T-cell (primary cell): Measurements from ENCODE around the gene ABCA9. TPM values are rescaled to one million over a fixed set of nuclear protein-coding genes. Genes with fewer than 3 reads are reported as not detected.
"Not testable (repeated sequence)": the region's sequence is repeated elsewhere in the genome, so short reads cannot be mapped to it uniquely, and the experiment has no call there.

Experiments
- ATAC-seq, 4 experiments: fragments of 200-7000 bp in 3 of 4; fragments of 150-1000 bp in 1 of 4; cut with Tn5 transposase; replicated peaks in 1 of 4; 1 replicate in 3 of 4; 2 replicates in 1 of 4; pipeline ENCODE4 v1.10.0; 2021; ENCODE audit warnings: moderate library complexity in 3 of 4, mild to moderate bottlenecking in 2 of 4, moderate number of reproducible peaks in 1 of 4
- CTCF ChIA-PET, 2 donors: fragments of 300-600 bp; sonication (Branson Sonifier 250); formaldehyde crosslinking; loops; one replicate each; lab custom pipeline; 2022; ENCODE audit warnings: antibody characterized with exemption in 2 of 2; lab: Charles Lee
- POLR2A ChIA-PET, 2 donors: fragments of 300-600 bp; sonication (Branson Sonifier 250); formaldehyde crosslinking; loops; one replicate each; lab custom pipeline; 2022; ENCODE audit warnings: antibody characterized with exemption in 2 of 2; lab: Charles Lee
- DNase-seq, 35 experiments: peaks; one replicate each; pipeline versions ENCODE4 v3.0.0 to v3.0.0-alpha.2; 2013 to 2023
- H3K27ac ChIP-seq: one replicate; pipeline ENCODE4 v1.5.1; 2013; ENCODE audit warnings: low read length
- H3K27me3 ChIP-seq, 2 experiments: replicated peaks in 1 of 2; 1 replicate in 1 of 2; 2 replicates in 1 of 2; pipeline versions ENCODE4 v1.6.1 to v1.7.0; 2013; ENCODE audit warnings: low read length in 1 of 2, mixed read lengths in 1 of 2; ENCODE audit not compliant: control insufficient read depth in 2 of 2, insufficient read depth in 2 of 2; ENCODE audit errors: extremely low read depth in 1 of 2
- H3K36me3 ChIP-seq, 2 donors: 1 replicate in 1 of 2; 2 replicates in 1 of 2; pipeline versions ENCODE4 v1.6.1 to v1.7.0; 2013; ENCODE audit warnings: low read length in 1 of 2; ENCODE audit not compliant: control insufficient read depth in 2 of 2, insufficient read depth in 1 of 2; ENCODE audit errors: extremely low read depth in 1 of 2
- H3K4me1 ChIP-seq, 2 experiments: 1 replicate in 1 of 2; 2 replicates in 1 of 2; pipeline versions ENCODE4 v1.6.1 to v1.7.0; 2013; ENCODE audit warnings: low read length in 2 of 2, mixed read lengths in 1 of 2; ENCODE audit not compliant: insufficient read depth in 2 of 2, control insufficient read depth in 1 of 2; ENCODE audit errors: extremely low read depth in 1 of 2
- H3K4me3 ChIP-seq, 2 donors: 1 replicate in 1 of 2; 2 replicates in 1 of 2; pipeline versions ENCODE4 v1.5.1 to v1.7.0; 2013; ENCODE audit warnings: mild to moderate bottlenecking in 2 of 2, low read length in 1 of 2, moderate library complexity in 1 of 2; ENCODE audit not compliant: control insufficient read depth in 1 of 2; ENCODE audit errors: extremely low read depth in 1 of 2
- H3K9me3 ChIP-seq: 2 replicates; pipeline ENCODE4 v1.7.0; 2013
- H3K27ac Mint-ChIP-seq, 2 donors: one replicate each; pipeline ENCODE4 v1.8.0; 2020 to 2021; ENCODE audit warnings: mild to moderate bottlenecking in 2 of 2, mixed read lengths in 2 of 2
- H3K27me3 Mint-ChIP-seq, 2 donors: one replicate each; pipeline ENCODE4 v1.8.0; 2021 to 2022; ENCODE audit warnings: mixed read lengths in 2 of 2
- H3K36me3 Mint-ChIP-seq: one replicate; pipeline ENCODE4 v1.8.0; 2021; ENCODE audit warnings: mixed read lengths
- H3K4me1 Mint-ChIP-seq, 3 donors: one replicate each; pipeline ENCODE4 v1.8.0; 2020 to 2022; ENCODE audit warnings: mixed read lengths in 3 of 3, mild to moderate bottlenecking in 1 of 3
- H3K4me3 Mint-ChIP-seq, 3 donors: one replicate each; pipeline ENCODE4 v1.8.0; 2020 to 2022; ENCODE audit warnings: mild to moderate bottlenecking in 3 of 3, mixed read lengths in 3 of 3, moderate library complexity in 3 of 3
- H3K9me3 Mint-ChIP-seq, 3 donors: one replicate each; pipeline ENCODE4 v1.8.0; 2020 to 2022; ENCODE audit warnings: mixed read lengths in 3 of 3
- WGBS: methylation state at CpG from one replicate; pipeline ENCODE4 v1.1.5; 2013; ENCODE audit warnings: missing lambda C conversion rate; ENCODE audit not compliant: insufficient coverage; 5-methylcytosine and 5-hydroxymethylcytosine counted together
- total RNA-seq, 35 experiments: library from RNA in 6 of 35; stranded (reverse) in 6 of 35; fragments of 120-200 nt in 1 of 35; gene quantifications; one replicate each; pipeline versions ENCODE4 v1.2.1 to v1.2.4 and lab custom pipeline; 2013 to 2026

Gene ABCA9
- total RNA-seq, 5 donors from 2014 or later (not counting 1 experiment from before 2014, with no cell fraction given) = 0.05 to 0.06 (median 0.06) TPM; not detected in 2

DNA sequence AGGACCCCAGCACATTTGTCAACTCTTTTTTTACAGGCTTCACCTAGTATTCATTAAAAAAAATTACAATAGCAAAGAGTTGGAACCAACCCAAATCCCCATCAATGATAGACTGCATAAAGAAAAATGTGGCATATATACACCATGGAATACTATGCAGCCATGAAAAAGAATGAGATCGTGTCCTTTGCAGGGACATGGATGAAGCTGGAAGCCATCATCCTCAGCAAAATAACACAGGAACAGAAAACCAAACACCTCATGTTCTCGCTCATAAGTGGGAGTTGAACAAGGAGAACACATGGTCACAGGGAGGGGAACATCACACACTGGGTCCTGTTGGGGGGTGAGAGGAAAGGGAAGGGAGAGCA lies 116.9 kb downstream of the ABCA9 start:
- no CpG with 5 or more reads among the region's 2 CpGs for WGBS
- ATAC-seq, H3K4me1 Mint-ChIP-seq, H3K9me3 ChIP-seq, POLR2A ChIA-PET, H3K27ac Mint-ChIP-seq, H3K9me3 Mint-ChIP-seq, H3K27me3 ChIP-seq, H3K27me3 Mint-ChIP-seq, H3K4me3 ChIP-seq, H3K36me3 ChIP-seq, DNase-seq, H3K36me3 Mint-ChIP-seq, H3K4me3 Mint-ChIP-seq, H3K4me1 ChIP-seq, H3K27ac ChIP-seq: not testable (repeated sequence)
- CTCF ChIA-PET = interaction anchor here in 1 of 2 donors (0.5 kb wide), 1 partner anchor 579 kb away, joined by 4 read pairs; no protein-coding TSS in a partner anchor

- ChIA-PET CTCF (interaction anchor here in 1 of 2 donors (0.5 kb wide), 1 partner anchor 580 kb away, joined by 4 read pairs; no protein-coding TSS in a partner anchor), POLR2A (no interaction called here)
- no peaks in the 10 kb centered on the region for H3K36me3 Mint-ChIP-seq
These were observed 117.5 kb downstream of the ABCA9 start for GRCh38 chr17:68943123-68943811.

DNA sequence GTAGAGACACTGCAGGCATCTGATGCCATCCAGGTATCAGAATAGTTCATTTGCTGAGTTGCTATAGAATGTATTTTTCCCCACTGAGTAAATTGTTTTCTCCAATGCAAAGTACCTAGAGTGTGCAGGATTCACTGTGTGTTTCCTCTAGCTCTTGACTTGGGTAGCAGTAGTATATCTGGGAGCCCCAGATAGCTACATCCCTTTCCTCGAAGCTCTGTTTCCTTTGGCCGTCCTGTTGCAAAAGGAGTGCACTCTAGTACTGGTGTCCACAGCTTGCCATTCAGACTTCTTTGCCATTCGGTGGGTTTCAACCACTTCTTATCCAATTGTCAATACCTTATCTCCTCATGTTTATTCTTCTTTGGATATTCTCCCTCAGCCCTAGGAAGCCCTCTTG lies 118.3 kb downstream of the ABCA9 start:
- H3K4me1 ChIP-seq = peaks cover 0 to 2% of the 10 kb centered on the region in 2 experiments
- Mint-ChIP-seq H3K36me3 (no peaks in the 10 kb centered on the region), H3K4me3 (no peak overlapping the region), H3K27me3 (no peaks in the 10 kb centered on the region), H3K4me1 (no peaks in the 10 kb centered on the region), H3K27ac (no peak overlapping the region), H3K9me3 (peaks cover 0 to 3% (median 0%) of the 10 kb centered on the region in 3 donors)
- H3K27ac ChIP-seq = no peak overlapping the region
- 71% methylated on average over 3 of the region's 3 CpGs for WGBS
- no peak for DNase-seq
- ChIA-PET CTCF (no interaction called here), POLR2A (no interaction called here)
- no peak for ATAC-seq
- no peaks in the 10 kb centered on the region for H3K27me3 ChIP-seq
- no peaks in the 10 kb centered on the region for H3K9me3 ChIP-seq
- H3K4me3 ChIP-seq = no peak overlapping the region
- H3K36me3 ChIP-seq = no peaks in the 10 kb centered on the region

More at GRCh38 chr17:68943123-68943811, 117.5 kb downstream of the ABCA9 start:
- ATAC-seq = no peak
- no peak overlapping the region for H3K27ac Mint-ChIP-seq
- H3K4me3 Mint-ChIP-seq = no peak overlapping the region
- Histone ChIP-seq H3K27ac (no peak overlapping the region), H3K4me3 (no peak overlapping the region), H3K36me3 (no peaks in the 10 kb centered on the region), H3K4me1 (peaks cover 0 to 2% of the 10 kb centered on the region in 2 experiments), H3K27me3 (no peaks in the 10 kb centered on the region), H3K9me3 (no peaks in the 10 kb centered on the region)
- H3K27me3 Mint-ChIP-seq = no peaks in the 10 kb centered on the region
- peaks cover 0 to 3% (median 0%) of the 10 kb centered on the region in 3 donors for H3K9me3 Mint-ChIP-seq
- no CpG with 5 or more reads among the region's 4 CpGs for WGBS
- DNase-seq = no peak
- no peaks in the 10 kb centered on the region for H3K4me1 Mint-ChIP-seq

DNA sequence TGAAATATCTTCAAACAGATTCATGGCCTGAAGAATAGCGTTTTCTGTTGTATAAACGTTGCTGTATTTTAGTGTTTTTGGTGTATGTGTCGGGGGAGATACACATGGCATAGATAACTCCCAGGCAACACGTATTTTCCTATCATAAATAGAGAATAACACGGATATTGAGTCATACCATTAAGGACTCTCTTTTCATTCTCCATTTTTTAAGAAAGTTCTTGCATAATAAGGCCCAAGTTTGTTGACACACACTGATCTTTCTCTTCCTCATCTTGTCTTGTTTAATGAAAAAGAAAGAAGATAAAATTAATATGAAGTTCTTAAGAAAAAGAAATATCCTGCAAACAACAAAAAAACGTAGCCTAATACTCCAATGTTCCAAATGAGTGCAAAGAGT lies 119.0 kb downstream of the ABCA9 start:
- no peaks in the 10 kb centered on the region for H3K36me3 Mint-ChIP-seq
- H3K36me3 ChIP-seq = no peaks in the 10 kb centered on the region
- no peaks in the 10 kb centered on the region for H3K9me3 ChIP-seq
- H3K4me1 Mint-ChIP-seq = no peaks in the 10 kb centered on the region
- 80% methylated on average over 1 of the region's 6 CpGs for WGBS
- H3K4me3 ChIP-seq = no peak overlapping the region
- no peaks in the 10 kb centered on the region for H3K27me3 Mint-ChIP-seq
- peaks cover 0 to 3% (median 0%) of the 10 kb centered on the region in 3 donors for H3K9me3 Mint-ChIP-seq
- H3K4me3 Mint-ChIP-seq = no peak overlapping the region
- DNase-seq = no peak
- H3K27ac Mint-ChIP-seq = no peak overlapping the region
- no peak for ATAC-seq
- H3K27ac ChIP-seq = no peak overlapping the region
- peaks cover 0 to 2% of the 10 kb centered on the region in 2 experiments for H3K4me1 ChIP-seq
- CTCF ChIA-PET = no interaction called here
- POLR2A ChIA-PET = no interaction called here
- no peaks in the 10 kb centered on the region for H3K27me3 ChIP-seq

DNA sequence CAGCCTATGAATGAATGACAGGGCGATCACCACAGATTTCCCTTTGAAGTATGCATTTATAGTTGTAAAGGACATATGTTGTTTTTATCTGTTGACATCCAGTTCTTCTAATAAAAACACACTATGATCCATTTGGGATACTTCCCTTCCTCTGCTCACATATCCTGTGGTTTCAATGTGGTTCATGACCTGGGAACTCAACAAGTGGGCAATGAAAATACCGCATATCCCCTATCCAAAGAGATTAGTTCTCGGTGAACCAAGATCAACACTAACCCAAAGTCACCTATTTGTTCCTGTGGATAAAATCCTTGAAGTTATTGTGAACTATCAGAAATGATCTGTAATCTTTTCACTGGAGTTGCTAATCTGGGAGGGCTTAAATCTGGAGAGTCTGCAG lies 121.5 kb downstream of the ABCA9 start:
- Mint-ChIP-seq H3K36me3 (no peaks in the 10 kb centered on the region), H3K4me3 (no peak overlapping the region), H3K4me1 (no peaks in the 10 kb centered on the region), H3K27ac (no peak overlapping the region), H3K27me3 (peaks cover 5 to 7% of the 10 kb centered on the region in 2 donors), H3K9me3 (peaks cover 0 to 3% (median 0%) of the 10 kb centered on the region in 3 donors)
- Histone ChIP-seq H3K4me3 (no peak overlapping the region), H3K4me1 (no peaks in the 10 kb centered on the region), H3K9me3 (no peaks in the 10 kb centered on the region), H3K27ac (no peak overlapping the region), H3K36me3 (no peaks in the 10 kb centered on the region), H3K27me3 (no peaks in the 10 kb centered on the region)
- ChIA-PET CTCF (no interaction called here), POLR2A (no interaction called here)
- no peak for ATAC-seq
- no CpG with 5 or more reads among the region's 3 CpGs for WGBS
- no peak for DNase-seq

DNA sequence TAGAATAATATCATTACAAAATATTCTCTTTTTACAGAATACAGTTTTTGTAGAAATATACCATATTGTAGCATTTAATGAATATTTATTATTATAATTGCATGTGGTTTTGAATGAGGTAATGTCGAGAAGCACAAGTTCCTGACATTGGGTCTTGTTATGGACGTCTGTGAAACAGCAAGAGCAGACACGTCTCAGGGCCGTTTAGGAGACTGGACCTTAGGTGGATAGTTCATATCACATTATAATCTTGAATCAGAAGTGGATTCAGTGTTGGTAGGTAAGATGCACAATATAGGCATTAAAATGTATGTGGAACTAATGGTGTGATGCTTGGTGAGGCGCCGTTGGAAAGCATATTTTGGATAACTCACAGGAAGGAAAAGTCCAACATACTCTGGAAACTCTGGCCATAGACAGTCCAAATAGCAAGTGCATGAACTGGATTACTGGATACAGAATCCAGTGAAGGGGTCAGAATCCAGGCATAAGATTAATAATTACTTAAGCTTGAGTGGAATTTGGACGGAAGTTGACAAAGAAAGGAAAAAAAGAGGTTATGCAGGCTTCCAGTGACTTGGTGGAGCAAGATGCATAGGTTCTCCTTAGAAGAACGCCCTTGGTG lies 122.7 kb downstream of the ABCA9 start:
- no peak overlapping the region for H3K4me3 ChIP-seq
- H3K27ac Mint-ChIP-seq = no peak overlapping the region
- no peaks in the 10 kb centered on the region for H3K4me1 ChIP-seq
- no peak overlapping the region for H3K4me3 Mint-ChIP-seq
- H3K27ac ChIP-seq = no peak overlapping the region
- 100% methylated on average over 1 of the region's 8 CpGs for WGBS
- DNase-seq = no peak
- CTCF ChIA-PET = no interaction called here
- H3K9me3 ChIP-seq = no peaks in the 10 kb centered on the region
- peaks cover 5 to 7% of the 10 kb centered on the region in 2 donors for H3K27me3 Mint-ChIP-seq
- H3K9me3 Mint-ChIP-seq = no peaks in the 10 kb centered on the region
- H3K4me1 Mint-ChIP-seq = no peaks in the 10 kb centered on the region
- ATAC-seq = no peak
- H3K36me3 Mint-ChIP-seq = no peaks in the 10 kb centered on the region
- H3K27me3 ChIP-seq = no peaks in the 10 kb centered on the region
- POLR2A ChIA-PET = no interaction called here
- no peaks in the 10 kb centered on the region for H3K36me3 ChIP-seq
